ENCODE data around the gene CCR7.
"Not testable (repeated sequence)": the region's sequence is repeated elsewhere in the genome, so short reads cannot be mapped to it uniquely, and the experiment has no call there.

CCR7 gene

GRCh38 chr17:40548982-40549685 is 16.1 kb downstream of the CCR7 start:
- DNase-seq, result no peak

GRCh38 chr17:40548491-40548981 is 16.7 kb downstream of the CCR7 start:
- DNase-seq, result no peak

- no peak for DNase-seq
These were observed 17.3 kb downstream of the CCR7 start for GRCh38 chr17:40547785-40548478.

- DNase-seq, result peak; percentile 6 to 31
These were observed 18.0 kb downstream of the CCR7 start for GRCh38 chr17:40547079-40547784.

- DNase-seq, result not testable (repeated sequence)
These were observed 18.8 kb downstream of the CCR7 start for GRCh38 chr17:40546497-40546896.

GRCh38 chr17:40545660-40546059 is 19.6 kb downstream of the CCR7 start:
- no peak for DNase-seq

GRCh38 chr17:40542558-40543411 is 22.5 kb downstream of the CCR7 start:
- no peak for DNase-seq

GRCh38 chr17:40541873-40542557 is 23.3 kb downstream of the CCR7 start:
- DNase-seq, result no peak

- DNase-seq, result no peak
These were observed 24.0 kb downstream of the CCR7 start for GRCh38 chr17:40541060-40541872.

GRCh38 chr17:40540448-40540847 is 24.8 kb downstream of the CCR7 start:
- no peak for DNase-seq

- DNase-seq, result no peak
These were observed 25.4 kb downstream of the CCR7 start for GRCh38 chr17:40539711-40540411.

- DNase-seq, result no peak
These were observed 26.2 kb downstream of the CCR7 start for GRCh38 chr17:40538936-40539705.

GRCh38 chr17:40538019-40538935 is 27.0 kb downstream of the CCR7 start:
- no peak for DNase-seq

- DNase-seq, result no peak
These were observed 28.7 kb downstream of the CCR7 start for GRCh38 chr17:40536295-40537171.

GRCh38 chr17:40535924-40536294 is 29.4 kb downstream of the CCR7 start:
- no peak for DNase-seq

GRCh38 chr17:40535438-40535837 is 29.8 kb downstream of the CCR7 start:
- DNase-seq, result no peak

- DNase-seq, result no peak
These were observed 30.7 kb downstream of the CCR7 start for GRCh38 chr17:40534371-40535189.
